HG02763 (cell line): ENCODE results near the gene ABCA12.

Source experiments
- ATAC-seq: cut with Tn5 transposase; IDR thresholded peaks from one replicate; pipeline ENCODE4 v1.9.1; 2021; ENCODE audit warnings: mild to moderate bottlenecking, moderate library complexity; ENCODE audit not compliant: unreplicated experiment

ABCA12 gene

DNA sequence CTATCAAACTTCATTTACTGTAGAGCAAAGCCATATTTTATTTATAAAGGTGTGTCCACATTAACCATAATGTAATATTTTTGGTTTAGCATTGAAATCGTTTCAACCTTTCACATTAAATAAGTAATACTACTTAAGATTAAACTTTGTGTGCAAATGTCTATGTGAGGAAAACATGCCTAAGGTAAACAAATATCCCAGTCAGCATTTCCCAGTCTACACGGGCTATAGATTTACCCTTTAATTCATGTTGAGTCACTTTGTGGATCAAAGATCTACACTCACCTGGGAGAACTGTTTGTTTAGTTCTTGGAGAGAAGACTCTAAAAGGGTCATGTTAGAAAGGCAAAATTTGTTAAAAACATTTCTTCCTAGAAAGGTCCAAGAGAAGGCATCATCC, 89.1 kb downstream of the ABCA12 start:
- ATAC-seq: no peak

DNA sequence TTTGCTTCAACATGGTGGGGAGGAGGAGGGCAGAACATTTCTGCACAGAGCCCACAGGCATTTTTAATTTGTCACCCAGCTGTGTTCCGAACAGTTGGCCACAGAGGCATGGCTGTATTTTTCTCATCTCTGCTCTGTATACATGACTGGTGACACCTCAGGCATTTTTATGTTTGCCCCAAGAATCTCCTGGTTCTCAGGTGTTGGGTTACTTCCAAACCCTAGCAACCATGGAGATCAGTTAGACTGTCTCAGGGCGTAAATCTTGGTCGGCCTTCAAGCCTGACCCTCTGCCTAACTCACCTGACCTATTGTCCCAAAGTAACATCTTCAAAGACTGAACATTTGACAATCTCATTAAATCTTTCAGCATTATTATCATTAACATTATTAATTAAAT, 100.0 kb downstream of the ABCA12 start:
- no peak for ATAC-seq

DNA sequence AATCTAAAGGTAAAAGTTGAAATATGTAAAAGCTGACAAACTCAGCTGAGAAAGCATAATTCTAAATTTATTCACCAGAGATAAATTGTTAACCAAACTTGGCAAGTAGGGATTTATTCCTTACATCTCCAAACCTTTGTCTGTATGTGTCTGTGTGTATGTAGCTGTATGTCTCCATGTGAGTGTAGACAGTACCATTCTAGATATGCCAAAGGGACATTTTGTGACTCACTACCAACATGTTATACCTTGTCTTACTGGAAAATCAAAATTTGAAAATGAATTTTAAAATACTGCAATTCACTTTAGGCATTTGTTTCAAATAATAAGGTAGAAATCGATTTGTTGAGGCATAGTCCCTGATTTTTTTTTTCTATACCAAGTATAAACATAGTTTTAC, 102.1 kb downstream of the ABCA12 start:
- ATAC-seq: no peak

DNA sequence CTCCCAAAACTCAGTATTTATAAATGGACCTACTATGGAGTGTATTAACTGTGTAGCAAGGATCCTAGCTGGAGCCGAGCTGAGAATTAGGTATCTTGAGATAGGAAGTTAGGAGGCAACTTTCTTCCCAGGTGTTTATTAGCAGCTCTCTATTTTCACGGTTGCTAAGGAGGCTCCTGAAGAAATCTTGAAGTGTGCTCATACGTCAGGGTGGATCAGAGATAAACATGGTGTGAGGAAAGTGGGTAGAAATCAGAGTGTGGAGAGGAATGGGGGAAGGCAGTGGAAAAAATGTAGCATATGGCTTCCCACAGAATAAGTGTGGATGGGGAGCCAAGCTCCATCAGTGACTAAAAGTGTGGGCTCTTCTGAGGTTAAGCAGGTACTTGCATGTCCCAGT, 104.3 kb downstream of the ABCA12 start:
- no peak for ATAC-seq

DNA sequence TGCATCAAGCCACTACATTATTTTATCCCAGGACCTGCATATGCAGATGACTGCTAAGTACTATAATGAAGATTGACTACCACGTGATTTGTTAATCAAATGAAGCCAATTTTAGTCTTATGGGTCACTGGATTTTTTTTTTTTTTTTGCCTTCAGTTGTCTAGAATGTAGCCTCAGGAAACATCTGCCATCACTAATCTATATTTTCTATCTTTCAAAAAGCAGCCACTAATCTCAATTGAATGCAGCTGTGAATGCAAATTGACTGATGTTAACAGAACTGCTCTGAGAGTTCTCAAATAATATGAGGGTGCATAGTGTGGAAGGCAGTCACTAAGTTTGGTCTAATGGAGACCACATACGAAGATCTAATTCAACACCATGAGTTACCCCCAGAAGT, 106.3 kb downstream of the ABCA12 start:
- ATAC-seq: peak; percentile 80

DNA sequence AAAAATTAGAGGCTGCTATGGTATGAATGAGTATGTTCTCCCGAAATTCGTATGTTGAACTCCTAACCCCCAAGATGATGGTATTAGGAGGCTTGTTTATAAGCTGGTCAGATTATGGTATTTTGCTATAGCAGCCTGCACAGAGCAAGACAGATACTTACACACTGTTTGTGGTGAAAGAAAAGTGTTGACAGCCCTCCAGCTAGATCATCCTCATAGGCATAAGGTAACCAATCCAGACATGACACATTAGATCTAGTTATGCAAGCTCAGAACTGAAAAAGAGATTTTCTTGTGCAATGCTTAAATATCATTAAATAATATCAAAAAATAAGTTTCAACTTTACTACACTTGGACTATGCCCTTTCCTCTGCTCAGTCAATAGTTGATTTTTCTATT, 107.1 kb downstream of the ABCA12 start:
- ATAC-seq: no peak

DNA sequence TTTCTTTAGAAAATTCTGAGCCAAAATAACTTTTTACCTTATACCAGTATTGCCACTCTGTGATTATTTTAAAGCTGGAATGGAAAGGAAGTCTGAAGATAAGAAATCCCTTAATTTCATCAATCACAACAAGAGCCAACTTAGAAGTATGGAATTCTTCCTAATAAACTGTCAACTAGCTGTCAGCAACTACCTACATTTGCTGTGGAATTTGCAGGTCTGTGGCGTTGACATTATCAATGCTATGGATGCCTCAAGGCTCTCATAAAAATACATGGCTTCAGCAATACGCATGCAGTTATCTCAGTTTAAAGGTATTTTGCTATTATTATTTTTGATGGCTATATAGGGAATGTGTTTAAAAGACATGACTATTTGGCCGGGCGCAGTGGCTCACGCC, 108.5 kb downstream of the ABCA12 start:
- no peak for ATAC-seq

DNA sequence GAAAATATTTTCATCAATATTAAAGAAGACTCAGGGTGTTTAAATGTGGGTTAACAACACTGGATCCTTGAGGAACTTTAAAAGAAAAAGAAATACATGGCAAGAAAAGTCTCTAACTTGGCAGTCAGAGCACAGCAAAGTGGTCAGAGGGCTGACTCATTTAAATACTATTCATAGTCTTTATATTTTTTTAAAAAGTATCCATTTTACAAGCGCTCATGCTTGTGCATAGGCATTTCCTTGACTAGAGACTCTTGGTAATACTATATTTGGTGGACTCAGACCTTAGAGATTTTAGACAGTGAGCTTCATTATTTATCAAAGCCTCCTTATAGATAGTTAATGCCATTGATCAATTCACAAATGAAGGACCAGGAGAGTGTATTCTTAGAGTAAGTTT, 110.2 kb downstream of the ABCA12 start:
- ATAC-seq: no peak

DNA sequence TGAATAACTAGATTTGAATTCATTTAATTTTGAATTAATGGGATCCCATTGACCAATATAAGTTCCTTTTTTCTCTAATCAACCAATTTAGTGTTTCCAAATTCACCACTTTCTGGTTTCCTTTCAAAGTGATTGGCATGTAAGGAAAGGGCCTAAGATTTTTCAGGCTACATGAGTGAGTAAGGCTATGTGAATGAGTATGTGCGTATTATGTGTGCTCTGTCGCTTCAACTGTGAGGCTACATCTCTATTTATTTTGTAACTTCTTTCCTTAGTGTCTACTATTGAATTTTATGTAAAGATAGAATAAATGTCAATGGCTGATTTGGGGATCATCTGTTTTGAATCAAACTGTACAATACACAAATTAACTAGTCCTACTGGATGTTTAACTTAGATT, 110.6 kb downstream of the ABCA12 start:
- no peak for ATAC-seq

DNA sequence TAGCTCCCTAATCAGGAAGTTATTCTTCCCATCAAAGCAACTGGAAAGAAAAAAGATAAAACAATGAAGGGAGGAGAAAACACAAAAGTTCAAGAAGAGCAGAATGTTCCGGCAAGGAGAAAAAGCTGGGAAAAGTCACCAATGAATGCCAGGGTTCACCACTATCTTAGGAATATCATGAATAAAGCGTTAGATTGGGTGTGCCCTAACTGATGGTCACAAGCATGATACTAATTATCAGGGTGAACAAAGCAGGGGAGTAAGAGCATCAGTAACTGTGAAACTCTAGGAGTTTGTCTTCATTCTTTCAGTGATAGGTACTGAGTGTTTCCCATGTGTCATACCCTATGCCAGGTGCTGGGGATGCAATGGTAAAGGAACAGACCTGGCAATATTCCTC, 115.5 kb downstream of the ABCA12 start:
- ATAC-seq: no peak

DNA sequence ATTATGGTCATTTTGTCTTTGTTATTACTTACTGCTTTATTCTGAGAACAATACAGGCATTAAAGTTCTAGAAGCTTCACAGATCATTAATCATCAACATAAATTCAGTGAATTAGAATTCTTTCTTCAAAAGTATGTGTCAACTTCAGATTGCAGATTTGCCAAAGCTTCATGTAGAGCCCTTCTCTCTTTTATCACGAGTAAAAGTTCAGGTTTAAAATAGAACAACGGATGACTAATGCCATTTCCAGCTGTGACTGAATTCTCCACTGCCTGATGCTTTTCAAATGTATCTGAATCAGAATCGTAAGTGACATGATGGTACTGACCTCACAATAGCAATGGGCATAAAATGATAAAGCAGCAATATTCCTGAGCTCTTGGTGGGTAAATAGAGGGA, 116.0 kb downstream of the ABCA12 start:
- ATAC-seq: no peak

DNA sequence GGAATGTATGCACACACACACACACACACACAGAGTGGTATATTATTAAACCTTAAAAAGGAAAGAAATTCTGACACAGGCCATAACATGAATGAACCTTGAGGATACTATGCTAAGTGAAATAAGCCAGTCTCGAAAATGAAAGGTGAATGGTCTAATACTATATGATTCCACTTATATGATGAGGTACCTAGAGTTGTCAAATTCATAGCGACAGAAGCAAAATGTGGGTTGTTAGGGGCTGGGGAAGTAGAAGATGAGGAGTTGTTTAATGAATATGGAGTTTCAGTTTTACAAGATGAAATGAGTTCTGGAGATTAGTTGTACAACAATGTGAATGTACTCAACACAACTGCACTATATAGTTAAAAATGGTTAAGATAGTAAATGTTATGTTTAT, 118.1 kb downstream of the ABCA12 start:
- ATAC-seq: no peak

DNA sequence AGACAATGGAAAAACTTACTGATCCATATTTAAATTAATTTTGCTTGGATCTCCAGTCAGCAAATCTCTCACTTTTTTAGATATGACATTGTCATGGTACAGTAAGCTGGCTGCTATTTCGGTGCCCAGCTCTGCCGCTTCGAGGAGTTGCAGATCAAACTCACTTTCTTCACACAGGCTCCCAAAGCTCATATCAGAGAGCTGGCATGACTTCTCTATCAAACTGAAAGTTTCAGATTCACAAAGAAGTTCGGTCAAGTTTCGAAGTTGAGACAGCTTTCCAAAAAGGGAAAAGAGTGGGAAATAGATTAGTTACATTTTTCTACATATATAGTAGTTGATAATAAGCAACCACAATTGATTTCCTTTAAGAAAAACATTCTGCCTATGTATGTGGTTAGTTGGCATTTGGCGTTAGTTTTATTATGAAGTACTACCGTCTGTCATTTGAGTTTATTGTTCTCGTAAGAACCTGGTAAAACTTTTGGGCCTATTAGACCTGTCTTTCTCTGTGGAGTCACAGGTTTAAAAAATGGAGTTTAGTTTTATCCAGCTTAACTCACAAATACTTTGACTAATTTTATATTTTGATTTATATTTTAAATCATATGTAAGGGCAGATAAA, 118.8 kb downstream of the ABCA12 start:
- ATAC-seq: peak; percentile 70

DNA sequence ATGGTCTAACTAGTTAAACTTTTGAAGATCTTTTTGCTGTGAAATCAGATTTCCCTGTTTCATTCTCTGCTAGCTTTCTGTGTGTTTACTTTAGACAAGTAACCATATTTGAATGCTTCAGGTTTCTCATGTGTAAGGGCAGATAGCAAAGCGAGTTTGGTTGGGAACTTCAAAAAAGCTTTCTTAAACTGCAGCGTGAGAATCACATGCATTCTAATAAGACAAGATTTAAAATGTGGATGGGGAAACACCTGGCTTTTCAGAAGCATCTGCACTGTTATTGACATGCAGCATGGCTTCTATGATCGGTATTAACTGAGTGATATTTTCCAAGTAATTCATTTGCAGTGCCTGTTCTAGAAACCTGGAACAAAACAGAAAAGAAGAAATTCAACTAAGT, 119.3 kb downstream of the ABCA12 start:
- ATAC-seq: peak; percentile 40

DNA sequence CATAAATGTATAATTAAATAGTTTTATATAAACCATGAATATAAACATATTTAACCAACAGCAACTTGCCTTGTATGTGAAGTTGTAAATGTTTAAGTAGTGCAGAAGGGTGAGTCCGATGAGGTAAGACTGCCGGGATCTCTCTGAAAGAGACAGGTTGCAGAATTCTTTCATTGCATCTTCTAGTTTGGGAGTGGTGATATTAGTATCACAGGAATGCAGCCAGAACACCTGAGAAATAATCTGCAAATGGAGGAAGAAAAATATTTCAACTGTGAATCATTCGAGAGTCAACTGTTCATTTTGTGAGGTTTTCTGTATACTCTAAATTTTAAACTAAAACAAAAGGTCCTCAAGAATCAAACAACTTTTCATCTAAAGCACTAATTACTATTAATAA, 123.0 kb downstream of the ABCA12 start:
- ATAC-seq: no peak

DNA sequence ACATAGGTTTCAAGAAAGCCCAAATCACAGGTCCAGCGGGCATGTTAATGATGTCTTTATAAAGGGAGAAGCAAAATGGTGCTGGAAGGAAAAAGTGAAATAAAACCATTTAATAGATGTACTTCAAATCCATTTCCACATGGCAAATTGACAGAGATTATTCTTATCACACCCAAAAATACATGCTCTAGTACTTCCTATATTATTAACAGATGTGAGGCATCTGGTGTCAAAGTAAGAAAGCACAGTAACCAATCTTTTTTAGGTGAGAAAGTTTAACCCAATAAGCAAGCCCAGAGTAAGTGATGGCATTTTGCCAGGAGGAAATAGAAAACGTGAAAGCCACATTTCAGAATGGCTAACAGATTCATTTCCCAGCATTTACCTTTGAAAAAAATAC, 128.0 kb downstream of the ABCA12 start:
- ATAC-seq: no peak

DNA sequence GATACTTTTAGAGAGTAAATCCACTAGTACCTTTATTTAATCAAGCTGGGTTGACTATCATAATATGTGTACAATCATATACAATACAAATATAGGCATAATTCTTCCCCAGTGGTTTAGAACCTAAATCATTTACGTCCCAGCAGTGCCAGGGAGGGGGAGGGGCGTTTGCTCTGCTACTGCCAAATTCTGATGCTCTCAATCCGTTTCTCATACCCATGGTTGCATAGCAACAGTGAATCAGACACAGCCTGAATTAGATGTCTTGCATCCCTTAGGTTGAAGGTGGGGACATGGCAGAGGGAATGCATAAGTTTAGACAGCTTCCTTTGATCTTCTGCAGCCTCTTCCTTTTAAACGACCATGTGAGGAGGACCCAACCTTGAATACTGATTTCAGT, 135.4 kb downstream of the ABCA12 start:
- no peak for ATAC-seq

DNA sequence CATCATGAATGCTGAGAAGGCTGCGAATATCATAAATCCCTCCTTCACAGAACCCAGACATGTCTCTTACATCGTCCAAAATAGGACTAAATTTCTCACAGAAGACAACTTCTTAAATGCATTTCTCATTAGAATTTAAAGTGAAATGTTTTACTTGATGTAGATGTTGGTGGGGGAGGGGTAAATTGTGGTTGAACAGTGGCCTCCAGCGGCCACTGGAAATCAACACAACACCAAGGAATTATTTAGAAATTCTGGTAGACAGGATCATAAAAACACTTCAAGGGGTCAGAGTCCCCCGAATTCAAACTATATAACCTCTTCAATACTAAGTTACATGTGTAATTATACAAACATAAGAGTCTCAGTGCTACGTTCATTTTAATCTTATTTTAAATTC, 135.9 kb downstream of the ABCA12 start:
- ATAC-seq: peak; percentile 60

DNA sequence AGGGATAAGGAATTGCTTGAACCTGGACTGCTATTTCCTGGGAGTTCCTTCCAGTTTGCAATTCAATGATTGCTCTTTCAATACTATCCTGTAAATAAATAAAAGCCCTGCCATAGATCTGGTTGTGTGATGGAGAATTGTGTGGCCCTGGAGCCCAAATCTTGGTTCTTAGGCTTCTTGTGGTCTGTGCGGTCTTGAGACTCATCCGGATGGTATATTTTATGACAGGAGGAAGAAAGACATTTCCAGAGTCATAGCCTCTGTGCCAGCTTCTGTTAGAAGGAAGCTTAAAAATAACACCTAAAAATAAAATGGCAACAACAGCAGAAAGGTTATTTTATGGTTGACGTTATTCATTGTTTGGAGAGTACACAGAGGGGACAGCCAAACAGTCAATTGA, 137.7 kb downstream of the ABCA12 start:
- no peak for ATAC-seq

DNA sequence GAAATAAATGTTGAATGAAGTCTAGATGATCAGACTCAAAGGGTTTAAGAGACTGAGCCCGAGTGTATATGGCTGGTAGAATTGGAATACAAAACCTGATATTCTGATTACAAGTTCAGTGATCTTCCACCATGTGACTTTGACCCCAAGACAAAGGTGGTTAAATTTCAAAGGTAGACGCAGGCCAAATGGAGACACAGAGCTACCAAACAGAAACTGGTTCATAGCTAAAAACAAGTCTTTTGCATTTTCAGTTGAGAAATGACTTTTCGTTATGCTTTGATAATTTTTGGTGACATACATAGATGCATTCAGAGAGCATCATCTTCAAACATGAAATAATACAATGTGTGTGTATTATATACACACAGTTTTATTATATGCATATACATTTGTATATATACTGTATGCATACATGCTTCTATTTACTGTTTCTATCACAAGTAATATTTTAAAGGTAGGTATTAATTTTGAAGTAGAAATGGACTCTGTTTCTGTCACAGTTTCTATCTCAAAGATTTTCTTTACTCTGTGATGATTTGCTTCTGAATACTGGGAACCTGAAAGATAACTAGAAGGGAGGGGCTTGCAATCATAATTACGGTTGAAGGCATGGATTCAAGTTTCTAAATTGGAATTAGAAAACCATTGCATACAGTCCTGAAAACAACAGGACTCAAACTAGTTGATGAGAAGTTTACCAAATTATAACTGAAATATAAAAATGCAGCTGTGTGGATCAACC, 142.3 kb downstream of the ABCA12 start:
- peak; percentile 95 for ATAC-seq

DNA sequence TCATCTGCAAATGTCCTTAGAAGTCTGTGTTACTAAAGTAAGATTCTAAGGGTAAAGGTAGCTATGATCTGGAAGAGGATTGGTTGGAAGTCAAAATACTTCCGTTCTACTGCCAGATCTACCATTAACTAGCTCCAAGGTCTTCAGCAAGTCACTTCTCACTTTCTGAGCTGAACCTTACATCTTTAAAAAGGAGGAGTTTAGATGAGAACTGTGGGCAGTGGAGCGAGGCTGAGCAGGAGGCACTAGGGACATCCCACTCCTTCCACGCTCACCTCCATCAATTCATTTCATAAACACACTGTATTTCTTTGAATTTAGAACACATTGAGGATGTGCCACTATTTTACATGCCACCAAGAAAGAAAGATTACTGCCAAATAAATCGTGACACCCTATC, 143.0 kb downstream of the ABCA12 start:
- ATAC-seq: peak; percentile 52

DNA sequence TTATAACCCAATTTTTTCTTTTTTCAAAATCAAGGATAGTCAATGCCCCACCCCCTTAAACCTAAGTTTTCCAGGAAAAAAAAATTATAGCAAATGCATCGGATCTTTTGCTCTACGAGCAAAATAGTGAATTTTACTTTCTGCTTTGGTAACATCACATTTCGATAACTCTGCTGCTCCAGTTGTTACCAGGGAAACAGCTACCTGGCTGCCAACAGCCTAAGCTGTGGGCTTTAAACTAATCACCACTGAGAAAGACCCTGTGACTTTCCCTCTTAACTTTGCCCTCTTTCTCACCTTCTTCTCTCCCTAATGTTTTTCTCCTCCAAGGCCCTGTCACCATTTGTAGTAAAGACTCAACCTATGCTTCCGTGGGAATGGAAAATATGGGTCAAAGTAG, 145.5 kb downstream of the ABCA12 start:
- ATAC-seq: no peak

DNA sequence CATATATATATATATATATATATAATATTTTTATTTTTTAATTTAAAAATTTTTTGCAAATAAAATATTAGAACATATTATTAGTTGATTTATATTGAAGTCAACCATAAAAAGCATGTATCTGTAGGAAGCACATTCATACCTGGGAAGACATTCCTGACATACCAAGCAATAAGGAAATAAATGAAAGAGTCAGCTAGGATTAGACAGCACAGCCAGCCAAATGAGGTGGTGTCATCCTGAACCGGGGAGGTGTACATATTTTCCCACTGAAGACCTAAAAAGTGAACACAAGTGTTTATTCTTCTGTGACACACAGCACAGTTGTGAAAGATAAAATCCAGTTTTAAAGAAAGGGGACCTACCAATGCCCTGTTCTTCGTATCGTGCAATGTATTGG, 149.2 kb downstream of the ABCA12 start:
- ATAC-seq: no peak
